GM19468 (cell line): ENCODE measurements around the gene SPRR2B.
"Not testable (repeated sequence)": the region's sequence is repeated elsewhere in the genome, so short reads cannot be mapped to it uniquely, and the experiment has no call there.

ENCODE experiments used
- ATAC-seq: cut with Tn5 transposase; IDR thresholded peaks from one replicate; pipeline ENCODE4 v1.9.1; 2021; ENCODE audit warnings: mild to moderate bottlenecking, moderate library complexity, moderate number of reproducible peaks; ENCODE audit not compliant: unreplicated experiment; ENCODE audit errors: extremely low read depth

SPRR2B gene

GRCh38 chr1:153071511-153071910, at the start of gene SPRR2B:
SPRR2B (minus strand) TSS chr1:153071611; CDS start chr1:153070839, 772 bp downstream.
- ATAC-seq: no peak

- no peak for ATAC-seq
These were observed 49.5 kb upstream of the SPRR2B start for GRCh38 chr1:153120945-153121344.

- ATAC-seq: no peak
These were observed 48.1 kb upstream of the SPRR2B start for GRCh38 chr1:153119491-153119971.

GRCh38 chr1:153115264-153115663, 43.9 kb upstream of the SPRR2B start:
- not testable (repeated sequence) for ATAC-seq

GRCh38 chr1:153113416-153113815, 42.0 kb upstream of the SPRR2B start, which contains the start of gene SPRR2F:
SPRR2F (minus strand) TSS chr1:153113516; CDS start chr1:153112733, 783 bp downstream.
- no peak for ATAC-seq

GRCh38 chr1:153112454-153112853, 41.0 kb upstream of the SPRR2B start:
- not testable (repeated sequence) for ATAC-seq

GRCh38 chr1:153100245-153100644, 28.8 kb upstream of the SPRR2B start:
- no peak for ATAC-seq

GRCh38 chr1:153099461-153100045, 28.1 kb upstream of the SPRR2B start:
- no peak for ATAC-seq

GRCh38 chr1:153095764-153096163, 24.4 kb upstream of the SPRR2B start:
- no peak for ATAC-seq

- ATAC-seq: no peak
These were observed 23.0 kb upstream of the SPRR2B start, which contains the start of gene SPRR2E for GRCh38 chr1:153094426-153094825. SPRR2E (minus strand) TSS chr1:153094526; CDS start chr1:153093751, 775 bp downstream.

- ATAC-seq: no peak
These were observed 16.2 kb upstream of the SPRR2B start for GRCh38 chr1:153087652-153088051.

GRCh38 chr1:153081736-153082135, 10.3 kb upstream of the SPRR2B start:
- no peak for ATAC-seq

- ATAC-seq: no peak
These were observed 1.7 kb upstream of the SPRR2B start for GRCh38 chr1:153072806-153073726.

- no peak for ATAC-seq
These were observed 1.2 kb downstream of the SPRR2B start for GRCh38 chr1:153070243-153070642.

- ATAC-seq: no peak
These were observed 12.3 kb downstream of the SPRR2B start for GRCh38 chr1:153058826-153059784.

- no peak for ATAC-seq
These were observed 13.3 kb downstream of the SPRR2B start for GRCh38 chr1:153058154-153058553.

GRCh38 chr1:153057375-153057774, 14.0 kb downstream of the SPRR2B start, which contains the start of gene SPRR2A:
SPRR2A (minus strand) TSS chr1:153057512; CDS start chr1:153056735, 777 bp downstream.
- no peak for ATAC-seq

- ATAC-seq: not testable (repeated sequence)
These were observed 15.3 kb downstream of the SPRR2B start for GRCh38 chr1:153056111-153056510.

- no peak for ATAC-seq
These were observed 22.2 kb downstream of the SPRR2B start for GRCh38 chr1:153049211-153049610.
